Uterus (tissue), 2 donors: ENCODE measurements around the gene ALDH1A1.

Source experiments
- CTCF ChIP-seq, 4 experiments: fragments of 200-600 bp in 2 of 4; fragments of 450-650 bp in 2 of 4; sonication (generic) in 2 of 4; IDR thresholded peaks; one replicate each; pipeline ENCODE4 v1.5.1; 2016 to 2019; ENCODE audit warnings: antibody characterized with exemption in 4 of 4, mild to moderate bottlenecking in 2 of 4, moderate library complexity in 1 of 4
- POLR2A ChIP-seq, 2 donors: fragments of 450-650 bp; IDR thresholded peaks; one replicate each; pipeline ENCODE4 v1.6.1; 2016; ENCODE audit warnings: antibody characterized with exemption in 2 of 2, mild to moderate bottlenecking in 1 of 2, moderate library complexity in 1 of 2

- TF ChIP-seq CTCF (IDR thresholded peaks at IDR 0.05): no peak
- no peak for TF ChIP-seq POLR2A (IDR thresholded peaks at IDR 0.05)
These were observed 2.7 kb upstream of the ALDH1A1 start for GRCh38 chr9:72955571-72955970.
